ENCODE results near the gene SH3RF1.

GRCh38 chr4:169059306-169060211 is 211.2 kb downstream of the SH3RF1 start:
- TF ChIP-seq CTCF (IDR thresholded peaks at IDR 0.05) (no peak), POLR2A (IDR thresholded peaks at IDR 0.05) (no peak), POLR2AphosphoS5 (IDR thresholded peaks at IDR 0.05) (no peak)

Measured in prostate gland (tissue), 2 donors.